Stomach (tissue), 9 donors: ENCODE data around the gene G2E3. TPM values are rescaled to one million over a fixed set of nuclear protein-coding genes. Genes with fewer than 3 reads are reported as not detected.
"Not testable (repeated sequence)": the region's sequence is repeated elsewhere in the genome, so short reads cannot be mapped to it uniquely, and the experiment has no call there.

Experiments
- DNase-seq, 2 donors: peaks; one replicate each; pipeline versions ENCODE4 v3.0.0 to v3.0.0-alpha.2; 2013 to 2019
- H3K27ac ChIP-seq, 5 donors: fragments of 200-600 bp in 4 of 5; sonication (generic) in 4 of 5; one replicate each; pipeline ENCODE4 v1.5.1; 2013 to 2019; ENCODE audit warnings: mild to moderate bottlenecking in 1 of 5, moderate library complexity in 1 of 5
- H3K27me3 ChIP-seq, 3 donors: fragments of 200-600 bp; sonication (generic); one replicate each; pipeline ENCODE4 v1.5.1; 2017 to 2019; ENCODE audit warnings: mixed run types in 1 of 3
- H3K36me3 ChIP-seq, 4 donors: fragments of 200-600 bp; sonication (generic); 1 replicate in 3 of 4; 2 replicates in 1 of 4; pipeline ENCODE4 v1.5.1; 2016 to 2019
- H3K4me1 ChIP-seq, 4 donors: fragments of 200-600 bp; sonication (generic); one replicate each; pipeline ENCODE4 v1.5.1; 2016 to 2019
- H3K4me3 ChIP-seq, 4 donors: fragments of 200-600 bp; sonication (generic) in 3 of 4; one replicate each; pipeline ENCODE4 v1.5.1; 2016 to 2019; ENCODE audit warnings: mild to moderate bottlenecking in 1 of 4
- H3K9me3 ChIP-seq, 4 donors: fragments of 200-600 bp; sonication (generic); one replicate each; pipeline ENCODE4 v1.5.1; 2016 to 2019
- CTCF ChIP-seq, 7 experiments: fragments of 450-650 bp in 4 of 7; fragments of 200-600 bp in 3 of 7; sonication (generic) in 3 of 7; IDR thresholded peaks; one replicate each; pipeline ENCODE4 v1.5.1; 2016 to 2019; ENCODE audit warnings: antibody characterized with exemption in 7 of 7, control low read depth in 2 of 7, mild to moderate bottlenecking in 1 of 7
- EP300 ChIP-seq: sonication (generic); formaldehyde crosslinking; IDR thresholded peaks from one replicate; pipeline ENCODE4 v1.6.1; 2017; ENCODE audit warnings: antibody characterized with exemption
- POLR2A ChIP-seq, 4 donors: fragments of 450-650 bp; IDR thresholded peaks; one replicate each; pipeline ENCODE4 v1.6.1; 2016; ENCODE audit warnings: antibody characterized with exemption in 4 of 4, control low read depth in 2 of 4, mild to moderate bottlenecking in 1 of 4, moderate library complexity in 1 of 4
- POLR2AphosphoS5 ChIP-seq, 3 donors: sonication (generic); formaldehyde crosslinking; IDR thresholded peaks; one replicate each; pipeline ENCODE4 v1.6.1; 2016; ENCODE audit warnings: antibody characterized with exemption in 3 of 3
- WGBS, 5 donors: extraction: QIAGEN DNeasy Blood & Tissue Kit in 3 of 5; methylation state at CpG; one replicate each; pipeline versions ENCODE4 v1.1.5 to v1.1.7; 2013 to 2018; 5-methylcytosine and 5-hydroxymethylcytosine counted together
- intact Hi-C: fragments of 100-400 bp; cut with DNase I; formaldehyde crosslinking; loops from one replicate; pipeline ENCODE4 v1.15.1; 2023; ENCODE audit warnings: low total_unique reads
- polyA plus RNA-seq, 3 donors: library from polyadenylated mRNA; stranded (reverse); fragments of 200-250 nt; gene quantifications; one replicate each; pipeline ENCODE4 v1.2.3, GENCODE V29; 2013
- total RNA-seq, 5 donors: library from RNA; depleted of rRNA; stranded (reverse); fragments of >200 nt; gene quantifications; one replicate each; pipeline versions ENCODE4 v1.1.0 to v1.2.3, GENCODE V29; 2014 to 2016
- donor health status: healthy with polysubstance abuse.
- donor health status: Bipolar disorder and iron deficiency.
- donor health status: healthy.

G2E3 gene
- total and polyA plus RNA-seq, 8 donors: 3.3 to 26.1 (median 6.9) TPM

GRCh38 chr14:30638926-30639325 is 80.0 kb downstream of the G2E3 start:
- Histone ChIP-seq H3K4me1 (peaks cover 0 to 7% (median 3%) of the 10 kb centered on the region in 4 donors), H3K27ac (no peak overlapping the region), H3K36me3 (peaks cover 8 to 72% (median 69%) of the 10 kb centered on the region in 4 donors), H3K9me3 (no peaks in the 10 kb centered on the region), H3K27me3 (no peaks in the 10 kb centered on the region), H3K4me3 (no peak overlapping the region)
- TF ChIP-seq CTCF (IDR thresholded peaks at IDR 0.05) (no peak), EP300 (no peak), POLR2A (IDR thresholded peaks at IDR 0.05) (no peak), POLR2AphosphoS5 (IDR thresholded peaks at IDR 0.05) (no peak)
- no peak for DNase-seq
- intact Hi-C loops: no loop called here
- 81 to 97% (median 87%) methylated on average over 3 of the region's 3 CpGs for WGBS, 5 donors

GRCh38 chr14:30641207-30641606 is 82.2 kb downstream of the G2E3 start:
- 34 to 58% (median 49%) methylated on average over 1 of the region's 1 CpG for WGBS, 5 donors
- peaks cover 0 to 14% (median 8%) of the 10 kb centered on the region in 4 donors for H3K9me3 ChIP-seq
- intact Hi-C loops: no loop called here
- H3K27me3 ChIP-seq: no peaks in the 10 kb centered on the region
- no peak for DNase-seq
- no peak overlapping the region for H3K27ac ChIP-seq
- H3K4me3 ChIP-seq: no peak overlapping the region
- peaks cover 0 to 75% (median 72%) of the 10 kb centered on the region in 4 donors for H3K36me3 ChIP-seq
- peaks cover 0 to 7% (median 3%) of the 10 kb centered on the region in 4 donors for H3K4me1 ChIP-seq
- no peak for TF ChIP-seq POLR2AphosphoS5 (IDR thresholded peaks at IDR 0.05)
- TF ChIP-seq EP300: no peak
- no peak for TF ChIP-seq CTCF (IDR thresholded peaks at IDR 0.05)
- TF ChIP-seq POLR2A (IDR thresholded peaks at IDR 0.05): no peak

- H3K27me3 ChIP-seq, H3K27ac ChIP-seq, H3K4me1 ChIP-seq, intact Hi-C loops, DNase-seq, H3K4me3 ChIP-seq: not testable (repeated sequence)
- Histone ChIP-seq H3K36me3 (peaks cover 4 to 78% (median 75%) of the 10 kb centered on the region in 4 donors), H3K9me3 (peaks cover 0 to 14% (median 8%) of the 10 kb centered on the region in 4 donors)
- 95 to 98% (median 96%) methylated on average over 5 of the region's 5 CpGs for WGBS, 5 donors
Measured at GRCh38 chr14:30644462-30644861, 85.5 kb downstream of the G2E3 start.

- H3K4me1 ChIP-seq: peaks cover 0 to 3% (median 0%) of the 10 kb centered on the region in 4 donors
- WGBS, 5 donors: 93 to 100% (median 95%) methylated on average over 2 of the region's 2 CpGs
- no peaks in the 10 kb centered on the region for H3K27me3 ChIP-seq
- no peak for DNase-seq
- H3K4me3 ChIP-seq: no peak overlapping the region
- H3K9me3 ChIP-seq: peaks cover 0 to 14% (median 8%) of the 10 kb centered on the region in 4 donors
- no peak overlapping the region for H3K27ac ChIP-seq
- H3K36me3 ChIP-seq: peaks cover 9 to 84% (median 80%) of the 10 kb centered on the region in 4 donors
- TF ChIP-seq EP300: no peak
- TF ChIP-seq POLR2A (IDR thresholded peaks at IDR 0.05): no peak
- TF ChIP-seq POLR2AphosphoS5 (IDR thresholded peaks at IDR 0.05): no peak
- TF ChIP-seq CTCF (IDR thresholded peaks at IDR 0.05): no peak
- intact Hi-C loops: no loop called here
Measured at GRCh38 chr14:30645600-30645999, 86.6 kb downstream of the G2E3 start.

GRCh38 chr14:30648471-30648870 is 89.5 kb downstream of the G2E3 start:
- no peaks in the 10 kb centered on the region for H3K27me3 ChIP-seq
- intact Hi-C loops: no loop called here
- peaks cover 0 to 14% (median 8%) of the 10 kb centered on the region in 4 donors for H3K9me3 ChIP-seq
- H3K27ac ChIP-seq: no peak overlapping the region
- H3K4me1 ChIP-seq: no peaks in the 10 kb centered on the region
- H3K4me3 ChIP-seq: no peak overlapping the region
- TF ChIP-seq POLR2AphosphoS5 (IDR thresholded peaks at IDR 0.05) (no peak), POLR2A (IDR thresholded peaks at IDR 0.05) (no peak), EP300 (no peak), CTCF (IDR thresholded peaks at IDR 0.05) (no peak)
- DNase-seq: no peak
- WGBS, 5 donors: 90 to 100% (median 95%) methylated on average over 2 of the region's 2 CpGs
- peaks cover 14 to 94% (median 89%) of the 10 kb centered on the region in 4 donors for H3K36me3 ChIP-seq
